B cell (primary cell): ENCODE results near the gene SMPD3.

Source experiments
- EZH2 ChIP-seq: IDR thresholded peaks from 2 replicates; pipeline ENCODE4 v1.6.1; 2012; ENCODE audit warnings: borderline replicate concordance, low read depth, mild to moderate bottlenecking, moderate library complexity, low read length; ENCODE audit not compliant: insufficient read depth, poor library complexity, severe bottlenecking
- TF ChIP-seq, protein P1 (sequence below): fragments of 200-600 bp; IDR thresholded peaks from one replicate; pipeline ENCODE4 v1.8.0; 2022; ENCODE audit warnings: antibody characterized with exemption, mild to moderate bottlenecking

DNA sequence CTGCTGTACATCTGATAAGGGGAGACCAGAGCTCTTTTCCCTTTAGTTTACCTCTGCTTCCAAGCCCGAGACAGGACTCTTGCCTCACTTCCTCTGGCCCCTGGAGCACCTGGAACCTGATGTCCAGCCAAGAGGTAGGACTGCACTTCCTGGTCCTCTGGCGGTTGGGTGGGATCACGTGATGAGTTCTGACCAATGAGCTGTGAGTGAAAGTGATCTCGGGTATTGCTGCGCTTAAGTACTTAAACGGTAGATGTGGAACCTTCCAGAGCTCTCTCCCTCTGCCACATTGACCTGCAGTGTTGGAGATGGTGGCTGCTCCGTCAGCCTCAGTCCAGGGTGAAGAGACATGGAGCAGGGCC is 67.0 kb downstream of the SMPD3 start:
- TF ChIP-seq, protein P1, sequence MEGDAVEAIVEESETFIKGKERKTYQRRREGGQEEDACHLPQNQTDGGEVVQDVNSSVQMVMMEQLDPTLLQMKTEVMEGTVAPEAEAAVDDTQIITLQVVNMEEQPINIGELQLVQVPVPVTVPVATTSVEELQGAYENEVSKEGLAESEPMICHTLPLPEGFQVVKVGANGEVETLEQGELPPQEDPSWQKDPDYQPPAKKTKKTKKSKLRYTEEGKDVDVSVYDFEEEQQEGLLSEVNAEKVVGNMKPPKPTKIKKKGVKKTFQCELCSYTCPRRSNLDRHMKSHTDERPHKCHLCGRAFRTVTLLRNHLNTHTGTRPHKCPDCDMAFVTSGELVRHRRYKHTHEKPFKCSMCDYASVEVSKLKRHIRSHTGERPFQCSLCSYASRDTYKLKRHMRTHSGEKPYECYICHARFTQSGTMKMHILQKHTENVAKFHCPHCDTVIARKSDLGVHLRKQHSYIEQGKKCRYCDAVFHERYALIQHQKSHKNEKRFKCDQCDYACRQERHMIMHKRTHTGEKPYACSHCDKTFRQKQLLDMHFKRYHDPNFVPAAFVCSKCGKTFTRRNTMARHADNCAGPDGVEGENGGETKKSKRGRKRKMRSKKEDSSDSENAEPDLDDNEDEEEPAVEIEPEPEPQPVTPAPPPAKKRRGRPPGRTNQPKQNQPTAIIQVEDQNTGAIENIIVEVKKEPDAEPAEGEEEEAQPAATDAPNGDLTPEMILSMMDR, result no peak
- no peak for TF ChIP-seq EZH2
